ENCODE measurements around the gene BST2. TPM values are rescaled to one million over a fixed set of nuclear protein-coding genes. Genes with fewer than 3 reads are reported as not detected.

Gene BST2
- total and polyA plus RNA-seq, 9 of the 15 experiments (the other 6 are each of a cell fraction or from before 2014, with no cell fraction given): 11.2 to 232 (median 151) TPM

DNA sequence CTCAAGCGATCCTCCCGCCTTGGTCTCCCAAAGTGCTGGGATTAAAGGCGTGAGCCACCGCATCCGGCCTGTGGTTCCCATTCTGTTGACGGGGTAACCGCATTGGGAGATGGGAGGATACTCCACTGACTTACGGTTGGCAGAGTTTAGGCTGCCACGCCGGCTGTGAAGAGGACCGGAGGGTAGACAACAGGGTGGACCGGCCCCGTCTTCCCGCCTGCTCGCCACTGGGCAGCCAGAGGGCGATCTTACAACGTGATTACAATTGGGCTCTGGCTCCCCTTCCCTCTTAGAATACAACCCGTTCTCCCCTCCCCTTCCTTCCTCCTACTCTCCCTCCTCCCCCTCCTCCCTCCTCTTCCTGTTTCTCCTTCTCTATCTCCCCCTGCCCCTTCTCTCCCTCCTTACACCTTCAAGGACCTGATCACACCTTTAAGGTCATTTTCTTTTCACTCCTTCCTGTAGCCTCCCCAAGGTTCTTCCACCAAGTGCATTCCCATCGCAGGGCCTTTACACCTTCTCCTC lies 10.5 kb downstream of the BST2 start (continued):
- TF ChIP-seq ZC3H4 (CRISPR knock-in tag; IDR thresholded peaks at IDR 0.05; ENCODE audit: borderline replicate concordance): no peak
- TF ChIP-seq, protein P1, sequence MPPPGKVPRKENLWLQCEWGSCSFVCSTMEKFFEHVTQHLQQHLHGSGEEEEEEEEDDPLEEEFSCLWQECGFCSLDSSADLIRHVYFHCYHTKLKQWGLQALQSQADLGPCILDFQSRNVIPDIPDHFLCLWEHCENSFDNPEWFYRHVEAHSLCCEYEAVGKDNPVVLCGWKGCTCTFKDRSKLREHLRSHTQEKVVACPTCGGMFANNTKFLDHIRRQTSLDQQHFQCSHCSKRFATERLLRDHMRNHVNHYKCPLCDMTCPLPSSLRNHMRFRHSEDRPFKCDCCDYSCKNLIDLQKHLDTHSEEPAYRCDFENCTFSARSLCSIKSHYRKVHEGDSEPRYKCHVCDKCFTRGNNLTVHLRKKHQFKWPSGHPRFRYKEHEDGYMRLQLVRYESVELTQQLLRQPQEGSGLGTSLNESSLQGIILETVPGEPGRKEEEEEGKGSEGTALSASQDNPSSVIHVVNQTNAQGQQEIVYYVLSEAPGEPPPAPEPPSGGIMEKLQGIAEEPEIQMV (tag; conservative IDR thresholded peaks at IDR 0.05; ENCODE audit: low read depth): peak; percentile 81; the same call in 1 of the 2 replicates
- TF ChIP-seq RFX5 (IDR thresholded peaks at IDR 0.05; ENCODE audit: low read depth, low read length): no peak
- TF ChIP-seq HNRNPL (IDR thresholded peaks at IDR 0.05; ENCODE audit: low read depth, low read length): no peak
- TF ChIP-seq BRF1 (IDR thresholded peaks at IDR 0.05; ENCODE audit: borderline replicate concordance, extremely low read depth, insufficient read length): no peak
- TF ChIP-seq RAD51 (IDR thresholded peaks at IDR 0.05; ENCODE audit: borderline replicate concordance, low read depth): no peak
- TF ChIP-seq DPF2 (IDR thresholded peaks at IDR 0.05): peak; percentile 79
- TF ChIP-seq, protein P2, sequence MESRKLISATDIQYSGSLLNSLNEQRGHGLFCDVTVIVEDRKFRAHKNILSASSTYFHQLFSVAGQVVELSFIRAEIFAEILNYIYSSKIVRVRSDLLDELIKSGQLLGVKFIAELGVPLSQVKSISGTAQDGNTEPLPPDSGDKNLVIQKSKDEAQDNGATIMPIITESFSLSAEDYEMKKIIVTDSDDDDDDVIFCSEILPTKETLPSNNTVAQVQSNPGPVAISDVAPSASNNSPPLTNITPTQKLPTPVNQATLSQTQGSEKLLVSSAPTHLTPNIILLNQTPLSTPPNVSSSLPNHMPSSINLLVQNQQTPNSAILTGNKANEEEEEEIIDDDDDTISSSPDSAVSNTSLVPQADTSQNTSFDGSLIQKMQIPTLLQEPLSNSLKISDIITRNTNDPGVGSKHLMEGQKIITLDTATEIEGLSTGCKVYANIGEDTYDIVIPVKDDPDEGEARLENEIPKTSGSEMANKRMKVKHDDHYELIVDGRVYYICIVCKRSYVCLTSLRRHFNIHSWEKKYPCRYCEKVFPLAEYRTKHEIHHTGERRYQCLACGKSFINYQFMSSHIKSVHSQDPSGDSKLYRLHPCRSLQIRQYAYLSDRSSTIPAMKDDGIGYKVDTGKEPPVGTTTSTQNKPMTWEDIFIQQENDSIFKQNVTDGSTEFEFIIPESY (CRISPR knock-in tag; IDR thresholded peaks at IDR 0.05): peak; percentile 94
- peak; percentile 59; the same call in 1 of the 2 replicates for TF ChIP-seq ZNF24 (IDR thresholded peaks at IDR 0.05)
- no peak for TF ChIP-seq NCOR1 (IDR thresholded peaks at IDR 0.05)
- TF ChIP-seq, protein P3, sequence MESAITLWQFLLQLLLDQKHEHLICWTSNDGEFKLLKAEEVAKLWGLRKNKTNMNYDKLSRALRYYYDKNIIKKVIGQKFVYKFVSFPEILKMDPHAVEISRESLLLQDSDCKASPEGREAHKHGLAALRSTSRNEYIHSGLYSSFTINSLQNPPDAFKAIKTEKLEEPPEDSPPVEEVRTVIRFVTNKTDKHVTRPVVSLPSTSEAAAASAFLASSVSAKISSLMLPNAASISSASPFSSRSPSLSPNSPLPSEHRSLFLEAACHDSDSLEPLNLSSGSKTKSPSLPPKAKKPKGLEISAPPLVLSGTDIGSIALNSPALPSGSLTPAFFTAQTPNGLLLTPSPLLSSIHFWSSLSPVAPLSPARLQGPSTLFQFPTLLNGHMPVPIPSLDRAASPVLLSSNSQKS (CRISPR knock-in tag; IDR thresholded peaks at IDR 0.05): no peak
- TF ChIP-seq, protein P4, sequence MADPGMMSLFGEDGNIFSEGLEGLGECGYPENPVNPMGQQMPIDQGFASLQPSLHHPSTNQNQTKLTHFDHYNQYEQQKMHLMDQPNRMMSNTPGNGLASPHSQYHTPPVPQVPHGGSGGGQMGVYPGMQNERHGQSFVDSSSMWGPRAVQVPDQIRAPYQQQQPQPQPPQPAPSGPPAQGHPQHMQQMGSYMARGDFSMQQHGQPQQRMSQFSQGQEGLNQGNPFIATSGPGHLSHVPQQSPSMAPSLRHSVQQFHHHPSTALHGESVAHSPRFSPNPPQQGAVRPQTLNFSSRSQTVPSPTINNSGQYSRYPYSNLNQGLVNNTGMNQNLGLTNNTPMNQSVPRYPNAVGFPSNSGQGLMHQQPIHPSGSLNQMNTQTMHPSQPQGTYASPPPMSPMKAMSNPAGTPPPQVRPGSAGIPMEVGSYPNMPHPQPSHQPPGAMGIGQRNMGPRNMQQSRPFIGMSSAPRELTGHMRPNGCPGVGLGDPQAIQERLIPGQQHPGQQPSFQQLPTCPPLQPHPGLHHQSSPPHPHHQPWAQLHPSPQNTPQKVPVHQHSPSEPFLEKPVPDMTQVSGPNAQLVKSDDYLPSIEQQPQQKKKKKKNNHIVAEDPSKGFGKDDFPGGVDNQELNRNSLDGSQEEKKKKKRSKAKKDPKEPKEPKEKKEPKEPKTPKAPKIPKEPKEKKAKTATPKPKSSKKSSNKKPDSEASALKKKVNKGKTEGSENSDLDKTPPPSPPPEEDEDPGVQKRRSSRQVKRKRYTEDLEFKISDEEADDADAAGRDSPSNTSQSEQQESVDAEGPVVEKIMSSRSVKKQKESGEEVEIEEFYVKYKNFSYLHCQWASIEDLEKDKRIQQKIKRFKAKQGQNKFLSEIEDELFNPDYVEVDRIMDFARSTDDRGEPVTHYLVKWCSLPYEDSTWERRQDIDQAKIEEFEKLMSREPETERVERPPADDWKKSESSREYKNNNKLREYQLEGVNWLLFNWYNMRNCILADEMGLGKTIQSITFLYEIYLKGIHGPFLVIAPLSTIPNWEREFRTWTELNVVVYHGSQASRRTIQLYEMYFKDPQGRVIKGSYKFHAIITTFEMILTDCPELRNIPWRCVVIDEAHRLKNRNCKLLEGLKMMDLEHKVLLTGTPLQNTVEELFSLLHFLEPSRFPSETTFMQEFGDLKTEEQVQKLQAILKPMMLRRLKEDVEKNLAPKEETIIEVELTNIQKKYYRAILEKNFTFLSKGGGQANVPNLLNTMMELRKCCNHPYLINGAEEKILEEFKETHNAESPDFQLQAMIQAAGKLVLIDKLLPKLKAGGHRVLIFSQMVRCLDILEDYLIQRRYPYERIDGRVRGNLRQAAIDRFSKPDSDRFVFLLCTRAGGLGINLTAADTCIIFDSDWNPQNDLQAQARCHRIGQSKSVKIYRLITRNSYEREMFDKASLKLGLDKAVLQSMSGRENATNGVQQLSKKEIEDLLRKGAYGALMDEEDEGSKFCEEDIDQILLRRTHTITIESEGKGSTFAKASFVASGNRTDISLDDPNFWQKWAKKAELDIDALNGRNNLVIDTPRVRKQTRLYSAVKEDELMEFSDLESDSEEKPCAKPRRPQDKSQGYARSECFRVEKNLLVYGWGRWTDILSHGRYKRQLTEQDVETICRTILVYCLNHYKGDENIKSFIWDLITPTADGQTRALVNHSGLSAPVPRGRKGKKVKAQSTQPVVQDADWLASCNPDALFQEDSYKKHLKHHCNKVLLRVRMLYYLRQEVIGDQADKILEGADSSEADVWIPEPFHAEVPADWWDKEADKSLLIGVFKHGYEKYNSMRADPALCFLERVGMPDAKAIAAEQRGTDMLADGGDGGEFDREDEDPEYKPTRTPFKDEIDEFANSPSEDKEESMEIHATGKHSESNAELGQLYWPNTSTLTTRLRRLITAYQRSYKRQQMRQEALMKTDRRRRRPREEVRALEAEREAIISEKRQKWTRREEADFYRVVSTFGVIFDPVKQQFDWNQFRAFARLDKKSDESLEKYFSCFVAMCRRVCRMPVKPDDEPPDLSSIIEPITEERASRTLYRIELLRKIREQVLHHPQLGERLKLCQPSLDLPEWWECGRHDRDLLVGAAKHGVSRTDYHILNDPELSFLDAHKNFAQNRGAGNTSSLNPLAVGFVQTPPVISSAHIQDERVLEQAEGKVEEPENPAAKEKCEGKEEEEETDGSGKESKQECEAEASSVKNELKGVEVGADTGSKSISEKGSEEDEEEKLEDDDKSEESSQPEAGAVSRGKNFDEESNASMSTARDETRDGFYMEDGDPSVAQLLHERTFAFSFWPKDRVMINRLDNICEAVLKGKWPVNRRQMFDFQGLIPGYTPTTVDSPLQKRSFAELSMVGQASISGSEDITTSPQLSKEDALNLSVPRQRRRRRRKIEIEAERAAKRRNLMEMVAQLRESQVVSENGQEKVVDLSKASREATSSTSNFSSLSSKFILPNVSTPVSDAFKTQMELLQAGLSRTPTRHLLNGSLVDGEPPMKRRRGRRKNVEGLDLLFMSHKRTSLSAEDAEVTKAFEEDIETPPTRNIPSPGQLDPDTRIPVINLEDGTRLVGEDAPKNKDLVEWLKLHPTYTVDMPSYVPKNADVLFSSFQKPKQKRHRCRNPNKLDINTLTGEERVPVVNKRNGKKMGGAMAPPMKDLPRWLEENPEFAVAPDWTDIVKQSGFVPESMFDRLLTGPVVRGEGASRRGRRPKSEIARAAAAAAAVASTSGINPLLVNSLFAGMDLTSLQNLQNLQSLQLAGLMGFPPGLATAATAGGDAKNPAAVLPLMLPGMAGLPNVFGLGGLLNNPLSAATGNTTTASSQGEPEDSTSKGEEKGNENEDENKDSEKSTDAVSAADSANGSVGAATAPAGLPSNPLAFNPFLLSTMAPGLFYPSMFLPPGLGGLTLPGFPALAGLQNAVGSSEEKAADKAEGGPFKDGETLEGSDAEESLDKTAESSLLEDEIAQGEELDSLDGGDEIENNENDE (IDR thresholded peaks at IDR 0.05; ENCODE audit: low read depth, low read length): no peak
- no peak for TF ChIP-seq GATA2 (CRISPR knock-in tag; IDR thresholded peaks at IDR 0.05)
